Activated naive CD8-positive, alpha-beta T cell treated with anti-CD3 and anti-CD28 coated beads, Interleukin-2, amount 10 ng/mL, durations not matched to agents 7 days and 5 days (primary cell): Measurements from ENCODE around the gene MYL7. TPM values are rescaled to one million over a fixed set of nuclear protein-coding genes. Genes with fewer than 3 reads are reported as not detected.

Experiments
- ATAC-seq: fragments of 150-1000 bp; cut with Tn5 transposase; one replicate; pipeline ENCODE4 v1.10.0; 2021; ENCODE audit warnings: low read depth, moderate library complexity
- POLR2A ChIA-PET: fragments of 350-600 bp; sonication (Branson Sonifier 250); formaldehyde crosslinking; loops from one replicate; lab custom pipeline; 2021; ENCODE audit warnings: antibody characterized with exemption; lab: Charles Lee
- DNase-seq: peaks from one replicate; pipeline ENCODE4 v3.0.0; 2021
- H3K27ac Mint-ChIP-seq: one replicate; pipeline ENCODE4 v1.8.0; 2022; ENCODE audit warnings: mild to moderate bottlenecking, mixed read lengths
- H3K27me3 Mint-ChIP-seq: one replicate; pipeline ENCODE4 v1.8.0; 2022; ENCODE audit warnings: mild to moderate bottlenecking, moderate library complexity, mixed read lengths
- H3K36me3 Mint-ChIP-seq: one replicate; pipeline ENCODE4 v1.8.0; 2021; ENCODE audit warnings: mild to moderate bottlenecking, mixed read lengths
- H3K4me1 Mint-ChIP-seq: one replicate; pipeline ENCODE4 v1.8.0; 2021; ENCODE audit warnings: mixed read lengths
- H3K4me3 Mint-ChIP-seq: one replicate; pipeline ENCODE4 v1.8.0; 2022; ENCODE audit warnings: mild to moderate bottlenecking, moderate library complexity, mixed read lengths
- H3K9me3 Mint-ChIP-seq: one replicate; pipeline ENCODE4 v1.8.0; 2021; ENCODE audit warnings: mixed read lengths
- total RNA-seq, 2 experiments: library from RNA; stranded (reverse); gene quantifications; one replicate each; pipeline ENCODE4 v1.2.3, GENCODE V29; 2021

Gene MYL7
- total RNA-seq, 2 experiments from 2014 or later = not detected

DNA sequence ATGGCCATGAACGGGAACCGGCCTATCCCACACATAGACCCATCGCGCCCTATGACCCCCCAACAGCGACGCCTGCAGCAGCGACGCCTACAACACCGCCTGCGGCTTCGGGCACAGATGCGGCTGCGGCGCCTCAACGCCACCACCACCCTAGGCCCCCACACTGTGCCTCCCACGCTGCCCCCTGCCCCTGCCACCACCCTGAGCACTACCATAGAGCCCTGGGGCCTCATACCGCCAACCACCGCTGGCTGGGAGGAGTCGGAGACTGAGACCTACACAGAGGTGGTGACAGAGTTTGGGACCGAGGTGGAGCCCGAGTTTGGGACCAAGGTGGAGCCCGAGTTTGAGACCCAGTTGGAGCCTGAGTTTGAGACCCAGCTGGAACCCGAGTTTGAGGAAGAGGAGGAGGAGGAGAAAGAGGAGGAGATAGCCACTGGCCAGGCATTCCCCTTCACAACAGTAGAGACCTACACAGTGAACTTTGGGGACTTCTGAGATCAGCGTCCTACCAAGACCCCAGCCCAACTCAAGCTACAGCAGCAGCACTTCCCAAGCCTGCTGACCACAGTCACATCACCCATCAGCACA is 27.3 kb downstream of the MYL7 start:
- Mint-ChIP-seq H3K36me3 (peaks cover 12% of the 10 kb centered on the region), H3K27ac (no peak overlapping the region), H3K4me3 (no peak overlapping the region), H3K9me3 (no peaks in the 10 kb centered on the region), H3K4me1 (peaks cover 5% of the 10 kb centered on the region), H3K27me3 (no peaks in the 10 kb centered on the region)
- POLR2A ChIA-PET = no interaction called here
- DNase-seq (no peak), ATAC-seq (no peak)

DNA sequence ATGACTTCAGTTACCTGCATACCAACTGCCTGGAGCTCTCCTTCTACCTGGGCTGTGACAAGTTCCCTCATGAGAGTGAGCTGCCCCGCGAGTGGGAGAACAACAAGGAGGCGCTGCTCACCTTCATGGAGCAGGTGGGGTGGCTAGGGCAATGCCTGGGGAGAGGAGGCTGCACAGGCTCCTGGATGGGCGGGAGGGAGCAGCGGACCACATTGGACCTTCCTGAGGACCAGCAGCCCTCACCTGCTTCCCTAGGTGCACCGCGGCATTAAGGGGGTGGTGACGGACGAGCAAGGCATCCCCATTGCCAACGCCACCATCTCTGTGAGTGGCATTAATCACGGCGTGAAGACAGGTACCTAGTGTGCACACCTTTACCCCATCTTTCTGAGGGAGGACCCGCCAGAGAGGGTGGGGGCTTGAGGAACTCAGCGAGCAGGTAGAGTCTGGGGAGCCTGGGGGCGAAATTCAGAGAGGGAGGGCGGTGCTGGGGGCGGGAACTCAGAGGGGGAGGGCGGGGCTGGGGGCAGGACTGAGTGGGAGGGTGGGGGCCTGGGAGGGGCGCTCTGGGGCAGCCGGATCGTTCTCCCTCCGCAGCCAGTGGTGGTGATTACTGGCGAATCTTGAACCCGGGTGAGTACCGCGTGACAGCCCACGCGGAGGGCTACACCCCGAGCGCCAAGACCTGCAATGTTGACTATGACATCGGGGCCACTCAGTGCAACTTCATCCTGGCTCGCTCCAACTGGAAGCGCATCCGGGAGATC is 28.0 kb downstream of the MYL7 start:
- Mint-ChIP-seq H3K4me3 (no peak overlapping the region), H3K36me3 (peaks cover 10% of the 10 kb centered on the region), H3K9me3 (no peaks in the 10 kb centered on the region), H3K27me3 (no peaks in the 10 kb centered on the region), H3K4me1 (peaks cover 5% of the 10 kb centered on the region), H3K27ac (no peak overlapping the region)
- ATAC-seq = no peak
- POLR2A ChIA-PET = no interaction called here
- no peak for DNase-seq

DNA sequence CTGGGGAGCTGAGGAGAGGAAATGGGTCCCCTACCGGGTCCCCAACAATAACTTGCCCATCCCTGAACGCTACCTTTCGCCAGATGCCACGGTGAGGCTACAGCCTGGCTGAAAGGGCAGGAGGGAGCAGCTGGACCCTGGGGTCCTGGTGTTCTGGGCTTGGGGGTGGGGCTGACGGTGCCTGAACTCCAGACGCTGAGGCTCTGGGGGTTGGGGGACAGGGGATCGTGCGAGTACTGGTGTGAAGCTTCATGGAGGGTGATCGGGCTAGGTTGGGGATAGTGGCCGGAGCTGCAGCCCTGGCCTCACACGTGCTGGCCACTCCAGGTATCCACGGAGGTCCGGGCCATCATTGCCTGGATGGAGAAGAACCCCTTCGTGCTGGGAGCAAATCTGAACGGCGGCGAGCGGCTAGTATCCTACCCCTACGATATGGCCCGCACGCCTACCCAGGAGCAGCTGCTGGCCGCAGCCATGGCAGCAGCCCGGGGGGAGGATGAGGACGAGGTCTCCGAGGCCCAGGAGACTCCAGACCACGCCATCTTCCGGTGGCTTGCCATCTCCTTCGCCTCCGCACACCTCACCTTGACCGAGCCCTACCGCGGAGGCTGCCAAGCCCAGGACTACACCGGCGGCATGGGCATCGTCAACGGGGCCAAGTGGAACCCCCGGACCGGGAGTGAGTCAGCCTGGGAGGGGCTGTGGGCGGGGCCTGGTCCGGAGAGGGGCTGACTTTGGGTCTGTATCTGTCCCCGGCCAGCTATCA is 28.7 kb downstream of the MYL7 start:
- no peak for DNase-seq
- no peak overlapping the region for H3K27ac Mint-ChIP-seq
- no peak for ATAC-seq
- H3K27me3 Mint-ChIP-seq = no peaks in the 10 kb centered on the region
- peaks cover 5% of the 10 kb centered on the region for H3K36me3 Mint-ChIP-seq
- H3K9me3 Mint-ChIP-seq = no peaks in the 10 kb centered on the region
- H3K4me3 Mint-ChIP-seq = no peak overlapping the region
- H3K4me1 Mint-ChIP-seq = peaks cover 3% of the 10 kb centered on the region
- POLR2A ChIA-PET = interaction anchor here (1.0 kb wide), 1 partner anchor 48 kb away, joined by 3 read pairs; no protein-coding TSS in a partner anchor

DNA sequence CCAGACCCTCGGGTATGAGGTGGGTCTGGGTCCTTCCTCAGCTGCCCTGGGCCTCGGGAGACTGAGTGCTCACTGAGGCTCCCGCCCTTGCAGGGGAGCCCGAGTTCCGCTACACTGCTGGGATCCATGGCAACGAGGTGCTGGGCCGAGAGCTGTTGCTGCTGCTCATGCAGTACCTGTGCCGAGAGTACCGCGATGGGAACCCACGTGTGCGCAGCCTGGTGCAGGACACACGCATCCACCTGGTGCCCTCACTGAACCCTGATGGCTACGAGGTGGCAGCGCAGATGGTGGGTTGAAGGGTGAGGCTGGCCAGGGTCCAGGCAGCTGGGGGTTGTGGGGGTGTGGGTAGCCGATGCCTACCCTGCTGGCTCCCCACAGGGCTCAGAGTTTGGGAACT is 29.4 kb downstream of the MYL7 start:
- Mint-ChIP-seq H3K4me3 (no peak overlapping the region), H3K36me3 (peaks cover 5% of the 10 kb centered on the region), H3K4me1 (peaks cover 1% of the 10 kb centered on the region), H3K27me3 (no peaks in the 10 kb centered on the region), H3K27ac (no peak overlapping the region), H3K9me3 (no peaks in the 10 kb centered on the region)
- POLR2A ChIA-PET = interaction anchor here (1.0 kb wide), 1 partner anchor 47 kb away, joined by 3 read pairs; no protein-coding TSS in a partner anchor
- no peak for ATAC-seq
- no peak for DNase-seq

DNA sequence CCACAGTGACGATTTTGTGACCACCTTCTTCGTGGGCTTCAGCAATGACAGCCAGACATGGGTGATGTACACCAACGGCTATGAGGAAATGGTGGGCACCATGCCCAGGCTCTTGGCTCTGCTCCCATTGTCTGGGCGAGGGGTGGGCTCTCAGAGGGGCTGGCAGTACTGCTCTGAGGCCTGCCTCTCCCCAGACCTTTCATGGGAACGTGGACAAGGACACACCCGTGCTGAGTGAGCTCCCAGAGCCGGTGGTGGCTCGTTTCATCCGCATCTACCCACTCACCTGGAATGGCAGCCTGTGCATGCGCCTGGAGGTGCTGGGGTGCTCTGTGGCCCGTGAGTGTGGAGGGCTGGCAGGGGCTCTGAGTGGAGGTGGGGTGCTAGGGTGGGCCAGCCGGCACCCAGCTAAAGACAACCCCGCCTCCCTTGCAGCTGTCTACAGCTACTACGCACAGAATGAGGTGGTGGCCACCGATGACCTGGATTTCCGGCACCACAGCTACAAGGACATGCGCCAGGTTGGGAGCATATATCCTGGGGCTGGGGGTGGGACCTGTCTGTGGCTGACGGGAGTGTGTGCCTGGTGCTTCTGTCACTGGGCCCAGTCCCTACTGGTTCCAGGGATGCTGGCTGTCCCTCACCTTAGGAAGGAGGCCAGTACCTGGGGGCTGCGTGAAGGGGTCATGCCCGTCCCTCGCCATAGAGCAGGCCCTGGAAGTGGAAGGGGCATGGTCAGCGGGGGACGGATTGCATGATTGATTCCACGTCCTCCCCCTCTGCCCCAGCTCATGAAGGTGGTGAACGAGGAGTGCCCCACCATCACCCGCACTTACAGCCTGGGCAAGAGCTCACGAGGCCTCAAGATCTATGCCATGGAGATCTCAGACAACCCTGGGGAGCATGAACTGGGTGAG is 30.2 kb downstream of the MYL7 start:
- no peak overlapping the region for H3K27ac Mint-ChIP-seq
- no peaks in the 10 kb centered on the region for H3K27me3 Mint-ChIP-seq
- H3K4me1 Mint-ChIP-seq = peaks cover 4% of the 10 kb centered on the region
- H3K9me3 Mint-ChIP-seq = no peaks in the 10 kb centered on the region
- DNase-seq = no peak
- ATAC-seq = no peak
- H3K36me3 Mint-ChIP-seq = peaks cover 7% of the 10 kb centered on the region
- POLR2A ChIA-PET = no interaction called here
- H3K4me3 Mint-ChIP-seq = no peak overlapping the region

DNA sequence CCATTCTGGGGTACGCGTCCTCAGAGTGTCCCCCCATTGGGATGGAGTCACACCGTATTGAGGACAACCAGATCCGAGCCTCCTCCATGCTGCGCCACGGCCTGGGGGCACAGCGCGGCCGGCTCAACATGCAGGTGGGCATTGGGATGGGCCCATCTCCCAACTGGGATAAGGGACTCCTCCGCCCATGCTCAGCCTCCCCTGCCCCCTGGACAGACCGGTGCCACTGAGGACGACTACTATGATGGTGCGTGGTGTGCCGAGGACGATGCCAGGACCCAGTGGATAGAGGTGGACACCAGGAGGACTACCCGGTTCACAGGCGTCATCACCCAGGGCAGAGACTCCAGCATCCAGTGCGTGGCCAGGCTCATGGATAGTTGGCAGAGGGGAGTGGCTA is 31.1 kb downstream of the MYL7 start:
- Mint-ChIP-seq H3K4me3 (no peak overlapping the region), H3K27ac (no peak overlapping the region), H3K9me3 (no peaks in the 10 kb centered on the region), H3K27me3 (no peaks in the 10 kb centered on the region), H3K36me3 (peaks cover 7% of the 10 kb centered on the region), H3K4me1 (peaks cover 12% of the 10 kb centered on the region)
- no peak for DNase-seq
- ATAC-seq = no peak
- POLR2A ChIA-PET = no interaction called here

DNA sequence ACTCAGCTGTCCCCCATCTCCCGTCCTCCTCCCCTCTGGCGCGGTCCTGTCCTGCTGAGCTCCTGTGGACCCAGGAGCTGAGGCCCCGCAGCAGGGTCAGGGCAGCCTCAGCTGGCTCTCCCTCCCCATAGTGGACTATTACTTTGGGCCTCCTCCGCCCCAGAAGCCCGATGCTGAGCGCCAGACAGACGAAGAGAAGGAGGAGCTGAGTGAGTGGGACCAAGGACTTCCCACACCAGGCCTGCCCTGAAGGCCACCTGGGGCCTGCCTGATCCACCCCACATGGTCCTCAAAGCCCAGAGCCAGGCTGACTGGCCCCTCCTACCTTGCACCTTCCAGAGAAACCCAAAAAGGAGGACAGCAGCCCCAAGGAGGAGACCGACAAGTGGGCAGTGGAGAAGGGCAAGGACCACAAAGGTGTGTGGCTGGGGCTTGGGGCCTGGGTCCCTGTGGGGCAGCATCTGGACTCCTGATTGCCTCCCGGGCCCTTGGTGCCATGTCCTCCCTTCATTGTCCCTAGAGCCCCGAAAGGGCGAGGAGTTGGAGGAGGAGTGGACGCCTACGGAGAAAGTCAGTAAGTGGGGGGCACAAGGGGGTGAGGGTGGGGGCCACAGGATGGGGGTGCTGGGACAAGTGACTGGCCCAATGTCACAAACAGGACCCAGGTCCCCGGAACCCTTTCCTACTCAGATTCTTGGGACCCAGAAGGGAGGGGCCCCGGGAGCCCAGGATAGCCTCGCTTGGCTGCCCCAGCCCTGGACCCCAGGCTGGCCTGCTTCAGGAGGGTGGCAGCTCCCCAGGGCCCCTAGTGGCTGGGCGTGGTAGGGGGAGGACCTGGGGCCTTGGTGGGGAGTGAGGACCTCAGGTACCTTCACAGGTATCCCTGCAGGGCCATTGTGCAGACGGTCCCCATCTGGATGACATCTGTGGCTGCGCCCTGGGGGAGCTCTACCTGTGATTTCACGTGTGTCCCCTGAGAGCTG is 32.1 kb downstream of the MYL7 start:
- Mint-ChIP-seq H3K27ac (no peak overlapping the region), H3K9me3 (no peaks in the 10 kb centered on the region), H3K4me3 (no peak overlapping the region), H3K27me3 (no peaks in the 10 kb centered on the region), H3K4me1 (peaks cover 12% of the 10 kb centered on the region), H3K36me3 (peaks cover 7% of the 10 kb centered on the region)
- no peak for ATAC-seq
- DNase-seq = no peak
- POLR2A ChIA-PET = no interaction called here

DNA sequence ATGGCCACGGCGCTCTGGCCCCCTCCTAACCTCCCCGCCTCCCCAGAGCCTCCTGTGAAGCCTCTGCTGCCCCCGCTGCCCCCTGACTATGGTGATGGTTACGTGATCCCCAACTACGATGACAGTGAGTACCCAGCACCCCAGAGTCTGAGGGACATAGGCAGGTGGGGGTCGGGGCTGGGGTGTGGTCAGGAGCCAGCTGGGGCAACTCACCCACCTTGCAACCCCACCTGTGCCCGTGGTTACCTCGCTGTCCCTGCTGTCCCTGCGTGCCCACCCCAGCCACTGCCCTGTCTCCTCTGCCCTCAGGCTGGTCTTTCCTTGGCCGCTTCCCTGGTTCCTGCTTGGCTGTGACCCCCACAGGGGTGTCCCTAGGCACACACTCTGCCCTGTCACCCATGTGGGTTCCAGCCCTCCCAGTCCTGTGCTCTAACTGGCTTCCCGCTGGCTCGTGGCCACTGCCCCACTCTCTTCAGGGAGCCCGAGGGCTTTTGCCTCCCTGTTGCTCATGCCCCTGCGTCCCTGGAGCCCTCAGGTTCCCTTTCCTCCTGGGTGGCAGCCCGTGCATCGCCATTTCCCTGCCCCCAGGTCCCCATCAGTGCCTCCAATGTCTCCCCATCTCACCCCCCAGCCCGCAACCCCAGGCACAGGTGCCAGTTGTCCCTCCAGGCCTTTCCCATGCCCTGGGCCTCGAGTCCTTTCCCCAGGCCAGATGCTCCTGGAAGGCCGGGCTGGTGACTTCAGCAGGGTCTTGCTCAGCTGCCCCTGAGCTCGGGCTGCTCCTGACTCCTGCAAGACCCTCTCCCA is 33.0 kb downstream of the MYL7 start:
- peaks cover 5% of the 10 kb centered on the region for H3K36me3 Mint-ChIP-seq
- H3K4me3 Mint-ChIP-seq = no peak overlapping the region
- H3K9me3 Mint-ChIP-seq = no peaks in the 10 kb centered on the region
- peaks cover 12% of the 10 kb centered on the region for H3K4me1 Mint-ChIP-seq
- DNase-seq (no peak), ATAC-seq (no peak)
- H3K27me3 Mint-ChIP-seq = no peaks in the 10 kb centered on the region
- H3K27ac Mint-ChIP-seq = no peak overlapping the region
- POLR2A ChIA-PET = no interaction called here

DNA sequence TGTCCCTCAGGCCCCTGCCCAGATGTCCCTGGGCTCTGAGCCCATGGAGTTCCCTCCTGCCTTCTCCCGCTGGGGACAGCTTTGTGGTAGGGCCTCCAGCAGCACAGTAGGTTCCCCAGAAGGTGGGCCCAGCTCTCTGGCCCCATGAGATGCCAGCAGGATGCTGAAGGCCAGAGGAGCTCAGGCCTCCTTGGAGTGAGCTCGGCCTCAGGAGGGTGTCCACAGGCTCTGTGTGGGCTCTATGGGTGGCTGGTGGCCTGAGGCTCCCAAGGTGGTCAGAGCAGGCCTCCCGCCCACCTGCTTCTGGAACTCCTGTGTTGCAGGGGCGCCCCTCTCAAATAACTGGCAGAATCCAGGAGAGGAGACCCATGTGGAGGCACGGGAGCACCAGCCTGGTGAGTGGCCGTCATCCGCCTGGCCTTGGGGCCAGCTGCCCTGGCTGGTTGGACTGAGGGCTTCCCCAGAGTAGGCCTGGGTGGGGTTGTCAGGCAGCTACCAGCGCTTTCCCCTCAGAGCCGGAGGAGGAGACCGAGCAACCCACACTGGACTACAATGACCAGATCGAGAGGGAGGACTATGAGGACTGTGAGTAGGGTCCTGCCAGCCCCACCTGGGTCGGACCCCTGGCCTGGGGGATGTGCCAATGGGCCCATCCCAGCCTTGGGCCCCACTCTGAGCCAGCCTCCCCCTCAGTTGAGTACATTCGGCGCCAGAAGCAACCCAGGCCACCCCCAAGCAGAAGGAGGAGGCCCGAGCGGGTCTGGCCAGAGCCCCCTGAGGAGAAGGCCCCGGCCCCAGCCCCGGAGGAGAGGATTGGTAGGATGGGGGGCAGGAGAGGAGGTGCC is 33.8 kb downstream of the MYL7 start:
- Mint-ChIP-seq H3K4me3 (no peak overlapping the region), H3K36me3 (peaks cover 2% of the 10 kb centered on the region), H3K4me1 (peaks cover 12% of the 10 kb centered on the region), H3K27ac (no peak overlapping the region), H3K9me3 (no peaks in the 10 kb centered on the region), H3K27me3 (peaks cover 4% of the 10 kb centered on the region)
- DNase-seq = no peak
- ATAC-seq = no peak
- POLR2A ChIA-PET = interaction anchor here (0.9 kb wide), 1 partner anchor 13 kb away, joined by 3 read pairs; no protein-coding TSS in a partner anchor

DNA sequence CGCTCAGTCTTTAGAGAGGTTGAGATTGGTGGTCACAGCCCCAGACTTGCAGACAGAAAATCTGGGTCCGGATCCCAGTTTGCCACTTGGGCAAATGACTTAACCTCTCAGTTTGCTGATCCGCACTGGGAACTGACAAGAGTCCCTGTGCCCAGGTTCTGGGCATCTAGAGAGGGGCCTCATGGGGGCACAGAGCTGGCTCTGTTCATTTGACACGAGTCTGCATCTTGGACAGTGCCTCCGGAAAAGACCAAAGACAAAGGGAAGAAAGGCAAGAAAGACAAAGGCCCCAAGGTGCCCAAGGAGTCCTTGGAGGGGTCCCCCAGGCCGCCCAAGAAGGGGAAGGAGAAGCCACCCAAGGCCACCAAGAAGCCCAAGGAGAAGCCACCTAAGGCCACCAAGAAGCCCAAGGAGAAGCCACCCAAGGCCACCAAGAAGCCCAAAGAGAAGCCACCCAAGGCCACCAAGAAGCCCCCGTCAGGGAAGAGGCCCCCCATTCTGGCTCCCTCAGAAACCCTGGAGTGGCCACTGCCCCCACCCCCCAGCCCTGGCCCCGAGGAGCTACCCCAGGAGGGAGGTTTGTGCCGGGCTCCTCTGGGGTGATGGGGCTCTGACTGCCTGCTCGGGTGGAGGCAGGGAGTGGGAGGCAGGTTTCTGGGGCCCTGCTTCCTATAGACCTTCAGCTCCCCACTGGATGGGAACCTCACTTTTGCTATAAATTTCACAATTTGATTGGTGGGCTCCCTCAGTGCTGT is 34.6 kb downstream of the MYL7 start:
- Mint-ChIP-seq H3K4me1 (peaks cover 12% of the 10 kb centered on the region), H3K9me3 (no peaks in the 10 kb centered on the region), H3K4me3 (no peak overlapping the region), H3K27ac (peak overlapping the region; percentile 8), H3K36me3 (peaks cover 2% of the 10 kb centered on the region), H3K27me3 (peaks cover 4% of the 10 kb centered on the region)
- ATAC-seq (no peak), DNase-seq (no peak)
- POLR2A ChIA-PET = interaction anchor here (0.6 to 0.9 kb wide), 2 partner anchors 14 to 123 kb away, joined by 3 to 4 read pairs; no protein-coding TSS in a partner anchor
